ENCODE measurements around the gene CCDC57. TPM values are rescaled to one million over a fixed set of nuclear protein-coding genes. Genes with fewer than 3 reads are reported as not detected.
A peak's percentile ranks its signal among the peaks of the same experiment; 100 is the strongest.

CCDC57 gene
- total and polyA plus RNA-seq, 9 of the 15 experiments (the other 6 are each of a cell fraction or from before 2014, with no cell fraction given), result 0.83 to 36.2 (median 13.6) TPM

DNA sequence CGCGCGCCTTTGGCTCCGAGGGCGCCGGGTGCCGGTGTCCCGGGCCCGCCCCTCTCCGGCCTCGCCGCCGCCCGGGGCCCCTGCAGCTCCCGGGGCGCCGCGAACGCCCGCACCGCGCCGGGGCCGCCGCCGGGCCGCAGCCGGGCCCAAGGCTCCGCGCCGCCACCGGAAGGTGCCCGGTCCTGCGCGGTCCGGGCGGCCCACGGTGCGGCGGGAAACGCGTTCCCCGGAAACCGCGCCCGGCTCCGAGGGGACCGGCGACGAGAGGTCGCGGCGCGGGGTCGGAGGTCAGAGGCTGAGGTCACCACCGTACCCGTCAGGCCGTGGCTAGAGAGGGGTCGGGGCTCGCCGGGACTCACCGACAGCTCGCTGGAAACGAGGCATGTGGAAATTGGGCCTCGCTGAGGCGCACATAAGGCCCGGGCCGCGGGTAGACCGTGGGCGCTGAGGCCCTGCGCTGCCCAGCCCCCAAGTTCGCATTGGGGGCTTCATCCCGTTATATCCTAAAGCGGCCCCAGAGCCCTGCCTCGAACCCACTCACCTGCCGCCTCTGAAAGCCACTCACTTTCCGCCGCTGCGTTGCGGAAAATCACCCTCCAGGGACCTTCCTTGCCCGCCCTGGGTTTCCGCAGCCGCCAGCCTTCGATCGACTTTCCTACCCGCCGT lies 146.9 kb downstream of the CCDC57 start, which contains the start of gene DUS1L (continued):
- no peak for TF ChIP-seq REST (IDR thresholded peaks at IDR 0.05; ENCODE audit: borderline replicate concordance)
- 0 out of 2 replicates have a peak, but pooled peaks have one; percentile 65 for TF ChIP-seq REST (CRISPR knock-in tag; IDR thresholded peaks at IDR 0.05; ENCODE audit: low read depth)
- no peak for TF ChIP-seq SNRNP70 (optimal IDR thresholded peaks at IDR 0.05; ENCODE audit: low read depth, low read length)
- TF ChIP-seq, protein P1, sequence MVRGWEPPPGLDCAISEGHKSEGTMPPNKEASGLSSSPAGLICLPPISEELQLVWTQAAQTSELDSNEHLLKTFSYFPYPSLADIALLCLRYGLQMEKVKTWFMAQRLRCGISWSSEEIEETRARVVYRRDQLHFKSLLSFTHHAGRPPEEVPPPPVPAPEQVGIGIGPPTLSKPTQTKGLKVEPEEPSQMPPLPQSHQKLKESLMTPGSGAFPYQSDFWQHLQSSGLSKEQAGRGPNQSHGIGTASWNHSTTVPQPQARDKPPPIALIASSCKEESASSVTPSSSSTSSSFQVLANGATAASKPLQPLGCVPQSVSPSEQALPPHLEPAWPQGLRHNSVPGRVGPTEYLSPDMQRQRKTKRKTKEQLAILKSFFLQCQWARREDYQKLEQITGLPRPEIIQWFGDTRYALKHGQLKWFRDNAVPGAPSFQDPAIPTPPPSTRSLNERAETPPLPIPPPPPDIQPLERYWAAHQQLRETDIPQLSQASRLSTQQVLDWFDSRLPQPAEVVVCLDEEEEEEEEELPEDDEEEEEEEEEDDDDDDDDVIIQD (CRISPR knock-in tag; IDR thresholded peaks at IDR 0.05), result peak; percentile 64; the same call in 1 of the 2 replicates
- TF ChIP-seq, protein P2, sequence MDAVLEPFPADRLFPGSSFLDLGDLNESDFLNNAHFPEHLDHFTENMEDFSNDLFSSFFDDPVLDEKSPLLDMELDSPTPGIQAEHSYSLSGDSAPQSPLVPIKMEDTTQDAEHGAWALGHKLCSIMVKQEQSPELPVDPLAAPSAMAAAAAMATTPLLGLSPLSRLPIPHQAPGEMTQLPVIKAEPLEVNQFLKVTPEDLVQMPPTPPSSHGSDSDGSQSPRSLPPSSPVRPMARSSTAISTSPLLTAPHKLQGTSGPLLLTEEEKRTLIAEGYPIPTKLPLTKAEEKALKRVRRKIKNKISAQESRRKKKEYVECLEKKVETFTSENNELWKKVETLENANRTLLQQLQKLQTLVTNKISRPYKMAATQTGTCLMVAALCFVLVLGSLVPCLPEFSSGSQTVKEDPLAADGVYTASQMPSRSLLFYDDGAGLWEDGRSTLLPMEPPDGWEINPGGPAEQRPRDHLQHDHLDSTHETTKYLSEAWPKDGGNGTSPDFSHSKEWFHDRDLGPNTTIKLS (IDR thresholded peaks at IDR 0.05; ENCODE audit: borderline replicate concordance, low read depth), result 0 out of 2 replicates have a peak, but pooled peaks have one; percentile 59
- no peak for TF ChIP-seq MECOM (CRISPR knock-in tag; IDR thresholded peaks at IDR 0.05)
- peak; percentile 90; the same call in 1 of the 2 replicates for TF ChIP-seq GATAD2B (IDR thresholded peaks at IDR 0.05; ENCODE audit: borderline replicate concordance)
- 0 out of 2 replicates have a peak, but pooled peaks have one; percentile 63 for TF ChIP-seq HMGXB4 (CRISPR knock-in tag; IDR thresholded peaks at IDR 0.05)
- TF ChIP-seq RBFOX2 (IDR thresholded peaks at IDR 0.05; ENCODE audit: low read depth, low read length), result peak; percentile 75
- 0 out of 2 replicates have a peak, but pooled peaks have one; percentile 49 for TF ChIP-seq KDM2B (CRISPR knock-in tag; IDR thresholded peaks at IDR 0.05)
- TF ChIP-seq NCOR1 (IDR thresholded peaks at IDR 0.05), result peak; percentile 43
- TF ChIP-seq EP400 (IDR thresholded peaks at IDR 0.05), result peak; percentile 64; the same call in 1 of the 2 replicates
- TF ChIP-seq SIN3B (IDR thresholded peaks at IDR 0.05; ENCODE audit: low read depth), result peak; percentile 87
- TF ChIP-seq CBX3 (IDR thresholded peaks at IDR 0.05; ENCODE audit: borderline replicate concordance in 1 of 2, low read length in 2 of 2), result peak in 1 of 2 experiments; percentile 49; a peak in 1 of 3 replicates
- no peak for TF ChIP-seq STAT5B (CRISPR knock-in tag; IDR thresholded peaks at IDR 0.05)
